DOHH2 (cell line): ENCODE results near the gene TTC17.

ENCODE experiments used
- H3F3A ChIP-seq: fragments of 200-600 bp; sonication (generic), shearing (Covaris generic); 2 replicates; pipeline ENCODE4 v1.6.0; 2016; ENCODE audit warnings: antibody characterized with exemption, mild to moderate bottlenecking; ENCODE audit not compliant: control insufficient read depth, insufficient read depth
- H3K27ac ChIP-seq: fragments of 200-600 bp; sonication (generic); 2 replicates; pipeline ENCODE4 v1.5.1; 2014; ENCODE audit warnings: low read depth, mild to moderate bottlenecking, low read length, moderate library complexity
- H3K27me3 ChIP-seq: fragments of 200-600 bp; sonication (generic); 2 replicates; pipeline ENCODE4 v1.6.1; 2014; ENCODE audit warnings: mild to moderate bottlenecking, low read length, mixed read lengths; ENCODE audit not compliant: control insufficient read depth
- H3K36me3 ChIP-seq: fragments of 200-600 bp; sonication (generic); 2 replicates; pipeline ENCODE4 v1.6.1; 2014; ENCODE audit warnings: mild to moderate bottlenecking, low read length, moderate library complexity, mixed read lengths; ENCODE audit not compliant: control insufficient read depth
- H3K4me1 ChIP-seq: fragments of 200-600 bp; sonication (generic); 2 replicates; pipeline ENCODE4 v1.6.1; 2014; ENCODE audit warnings: mild to moderate bottlenecking, low read length, mixed read lengths; ENCODE audit not compliant: control insufficient read depth
- H3K4me2 ChIP-seq: fragments of 200-600 bp; sonication (generic); 2 replicates; pipeline ENCODE4 v1.6.0; 2014; ENCODE audit warnings: mild to moderate bottlenecking, low read length, moderate library complexity
- H3K4me3 ChIP-seq: fragments of 200-600 bp; sonication (generic); 2 replicates; pipeline ENCODE4 v1.5.1; 2014; ENCODE audit warnings: mild to moderate bottlenecking, low read length, mixed read lengths
- H3K79me2 ChIP-seq: fragments of 200-600 bp; sonication (generic); 2 replicates; pipeline ENCODE4 v1.6.1; 2014; ENCODE audit warnings: mild to moderate bottlenecking, low read length, mixed read lengths; ENCODE audit not compliant: control insufficient read depth
- H3K9me2 ChIP-seq: fragments of 200-600 bp; sonication (generic); replicated peaks from 2 replicates; pipeline ENCODE4 v1.6.1; 2014; ENCODE audit warnings: mild to moderate bottlenecking, low read length, mixed read lengths; ENCODE audit not compliant: control insufficient read depth
- H3K9me3 ChIP-seq: fragments of 200-600 bp; sonication (generic); 2 replicates; pipeline ENCODE4 v1.6.1; 2014; ENCODE audit warnings: antibody characterized with exemption, low read length, mixed read lengths; ENCODE audit not compliant: control insufficient read depth, insufficient read depth
- H4K20me1 ChIP-seq: fragments of 200-600 bp; sonication (generic); 2 replicates; pipeline ENCODE4 v1.6.0; 2014; ENCODE audit warnings: low read depth, mild to moderate bottlenecking, antibody characterized with exemption, low read length, moderate library complexity; ENCODE audit not compliant: control insufficient read depth, insufficient read depth
- CTCF ChIP-seq: fragments of 200-600 bp; sonication (generic); IDR thresholded peaks from one replicate; pipeline ENCODE4 v1.5.1; 2014; ENCODE audit warnings: antibody characterized with exemption, mild to moderate bottlenecking, low read depth, low read length; ENCODE audit not compliant: poor library complexity, severe bottlenecking
- EZH2phosphoT487 ChIP-seq: fragments of 200-600 bp; sonication (generic); IDR thresholded peaks from 2 replicates; pipeline ENCODE4 v1.6.1; 2017; ENCODE audit warnings: borderline replicate concordance, mild to moderate bottlenecking, antibody characterized with exemption, low read length, moderate library complexity, mixed read lengths

Gene TTC17

GRCh38 chr11:43521471-43521870 lies 162.8 kb downstream of the TTC17 start:
- Histone ChIP-seq H3K4me1 (no peaks in the 10 kb centered on the region), H3K9me2 (no peaks in the 10 kb centered on the region), H3K79me2 (no peaks in the 10 kb centered on the region), H3K4me2 (no peak overlapping the region), H3K27me3 (no peaks in the 10 kb centered on the region), H3K36me3 (no peaks in the 10 kb centered on the region), H3K27ac (no peak overlapping the region), H4K20me1 (no peaks in the 10 kb centered on the region), H3F3A (no peaks in the 10 kb centered on the region), H3K9me3 (peaks cover 21% of the 10 kb centered on the region), H3K4me3 (no peak overlapping the region)
- TF ChIP-seq EZH2phosphoT487: no peak
- TF ChIP-seq CTCF: no peak

- Histone ChIP-seq H3K9me2 (no peaks in the 10 kb centered on the region), H3K4me1 (no peaks in the 10 kb centered on the region), H3K4me2 (no peak overlapping the region), H3F3A (no peaks in the 10 kb centered on the region), H3K9me3 (peaks cover 21% of the 10 kb centered on the region), H4K20me1 (no peaks in the 10 kb centered on the region), H3K27me3 (no peaks in the 10 kb centered on the region), H3K79me2 (no peaks in the 10 kb centered on the region), H3K4me3 (no peak overlapping the region), H3K36me3 (no peaks in the 10 kb centered on the region), H3K27ac (no peak overlapping the region)
- TF ChIP-seq EZH2phosphoT487 (no peak), CTCF (no peak)
Observed at GRCh38 chr11:43523632-43524031, 164.9 kb downstream of the TTC17 start.

GRCh38 chr11:43532041-43532440 lies 173.3 kb downstream of the TTC17 start:
- Histone ChIP-seq H3K4me2 (no peak overlapping the region), H3K4me1 (no peaks in the 10 kb centered on the region), H3K79me2 (no peaks in the 10 kb centered on the region), H3K9me2 (no peaks in the 10 kb centered on the region), H3F3A (no peaks in the 10 kb centered on the region), H4K20me1 (no peaks in the 10 kb centered on the region), H3K9me3 (no peaks in the 10 kb centered on the region), H3K27me3 (peaks cover 2% of the 10 kb centered on the region; the same call in 1 of the 2 replicates), H3K36me3 (no peaks in the 10 kb centered on the region), H3K4me3 (no peak overlapping the region), H3K27ac (no peak overlapping the region)
- no peak for TF ChIP-seq EZH2phosphoT487
- no peak for TF ChIP-seq CTCF
